ENCODE results near the gene SIRPB1. TPM values are rescaled to one million over a fixed set of nuclear protein-coding genes. Genes with fewer than 3 reads are reported as not detected.
"Not testable (repeated sequence)": the region's sequence is repeated elsewhere in the genome, so short reads cannot be mapped to it uniquely, and the experiment has no call there.

The SIRPB1 gene
- total RNA-seq, 2 experiments from 2014 or later = 1.3 to 2.0 TPM

GRCh38 chr20:1623501-1624205 is 3.8 kb upstream of the SIRPB1 start:
- ChIA-PET POLR2A (interaction anchor here (0.6 kb wide), 1 partner anchor 45 kb away, joined by 3 read pairs; no protein-coding TSS in a partner anchor), CTCF (no interaction called here)
- H3K4me1 Mint-ChIP-seq (ENCODE audit: low read depth) = peaks cover 87% of the 10 kb centered on the region
- no peaks in the 10 kb centered on the region for H3K9me3 Mint-ChIP-seq
- H3K4me3 Mint-ChIP-seq = no peak overlapping the region
- H3K27ac Mint-ChIP-seq = peak overlapping the region; percentile 13
- intact Hi-C loops (cut with micrococcal nuclease) = loop anchor here (2.0 kb wide), 1 partner anchor 35 kb away; no protein-coding TSS in a partner anchor
- peaks cover 8% of the 10 kb centered on the region for H3K36me3 Mint-ChIP-seq
- DNase-seq = no peak
- H3K27me3 Mint-ChIP-seq = no peaks in the 10 kb centered on the region

- H3K9me3 Mint-ChIP-seq = no peaks in the 10 kb centered on the region
- intact Hi-C loops (cut with micrococcal nuclease) = loop anchor here (1.0 kb wide), 1 partner anchor 10 kb away; no protein-coding TSS in a partner anchor
- CTCF ChIA-PET = interaction anchor here (1.4 kb wide), 1 partner anchor 112 kb away, joined by 3 read pairs; no protein-coding TSS in a partner anchor
- no peak for DNase-seq
- peaks cover 78% of the 10 kb centered on the region for H3K4me1 Mint-ChIP-seq (ENCODE audit: low read depth)
- peaks cover 4% of the 10 kb centered on the region for H3K36me3 Mint-ChIP-seq
- H3K27me3 Mint-ChIP-seq = no peaks in the 10 kb centered on the region
- POLR2A ChIA-PET = no interaction called here
- H3K27ac Mint-ChIP-seq = peak overlapping the region; percentile 61
- no peak overlapping the region for H3K4me3 Mint-ChIP-seq
Measured at GRCh38 chr20:1622450-1622849, 2.6 kb upstream of the SIRPB1 start.

GRCh38 chr20:1621316-1621715 is 1.5 kb upstream of the SIRPB1 start:
- H3K9me3 Mint-ChIP-seq = no peaks in the 10 kb centered on the region
- peaks cover 67% of the 10 kb centered on the region for H3K4me1 Mint-ChIP-seq (ENCODE audit: low read depth)
- H3K27ac Mint-ChIP-seq = peak overlapping the region; percentile 7
- no peak for DNase-seq
- peaks cover 3% of the 10 kb centered on the region for H3K36me3 Mint-ChIP-seq
- intact Hi-C loops (cut with micrococcal nuclease) = loop anchor here (2.0 kb wide), 1 partner anchor 113 kb away; no protein-coding TSS in a partner anchor
- ChIA-PET CTCF (interaction anchor here (1.4 kb wide), 1 partner anchor 113 kb away, joined by 3 read pairs; no protein-coding TSS in a partner anchor), POLR2A (no interaction called here)
- H3K27me3 Mint-ChIP-seq = no peaks in the 10 kb centered on the region
- no peak overlapping the region for H3K4me3 Mint-ChIP-seq

- Mint-ChIP-seq H3K27ac (no peak overlapping the region), H3K4me1 (ENCODE audit: low read depth) (peaks cover 45% of the 10 kb centered on the region), H3K4me3 (no peak overlapping the region), H3K36me3 (peaks cover 3% of the 10 kb centered on the region), H3K27me3 (no peaks in the 10 kb centered on the region), H3K9me3 (no peaks in the 10 kb centered on the region)
- intact Hi-C loops (cut with micrococcal nuclease) = no loop called here
- no peak for DNase-seq
- POLR2A ChIA-PET = no interaction called here
- CTCF ChIA-PET = no interaction called here
Measured at GRCh38 chr20:1618954-1619540, 762 bp downstream of the SIRPB1 start.

GRCh38 chr20:1618479-1618878 is 1.3 kb downstream of the SIRPB1 start:
- ChIA-PET POLR2A (no interaction called here), CTCF (no interaction called here)
- H3K36me3 Mint-ChIP-seq = peaks cover 3% of the 10 kb centered on the region
- H3K9me3 Mint-ChIP-seq = no peaks in the 10 kb centered on the region
- H3K4me3 Mint-ChIP-seq = no peak overlapping the region
- H3K27ac Mint-ChIP-seq = no peak overlapping the region
- peaks cover 41% of the 10 kb centered on the region for H3K4me1 Mint-ChIP-seq (ENCODE audit: low read depth)
- H3K27me3 Mint-ChIP-seq = no peaks in the 10 kb centered on the region
- no peak for DNase-seq
- intact Hi-C loops (cut with micrococcal nuclease) = no loop called here

- CTCF ChIA-PET = no interaction called here
- no peak for DNase-seq
- intact Hi-C loops (cut with micrococcal nuclease) = no loop called here
- Mint-ChIP-seq H3K4me3 (no peak overlapping the region), H3K9me3 (no peaks in the 10 kb centered on the region), H3K36me3 (peaks cover 3% of the 10 kb centered on the region), H3K27ac (no peak overlapping the region), H3K27me3 (no peaks in the 10 kb centered on the region), H3K4me1 (ENCODE audit: low read depth) (peaks cover 26% of the 10 kb centered on the region)
- POLR2A ChIA-PET = no interaction called here
Measured at GRCh38 chr20:1616858-1617434, 2.9 kb downstream of the SIRPB1 start.

GRCh38 chr20:1610404-1610803 is 9.4 kb downstream of the SIRPB1 start:
- intact Hi-C loops (cut with micrococcal nuclease); H3K4me1 Mint-ChIP-seq (ENCODE audit: low read depth); H3K4me3 Mint-ChIP-seq; POLR2A ChIA-PET; DNase-seq; H3K27me3 Mint-ChIP-seq; H3K36me3 Mint-ChIP-seq; H3K9me3 Mint-ChIP-seq; H3K27ac Mint-ChIP-seq; CTCF ChIA-PET: not testable (repeated sequence)

- CTCF ChIA-PET, H3K4me3 Mint-ChIP-seq: not testable (repeated sequence)
Measured at GRCh38 chr20:1608678-1609347, 11.0 kb downstream of the SIRPB1 start.

GRCh38 chr20:1600736-1601135 is 19.1 kb downstream of the SIRPB1 start:
- H3K4me1 Mint-ChIP-seq (ENCODE audit: low read depth) = no peaks in the 10 kb centered on the region
- DNase-seq = no peak
- H3K36me3 Mint-ChIP-seq = no peaks in the 10 kb centered on the region
- no peaks in the 10 kb centered on the region for H3K27me3 Mint-ChIP-seq
- no peak overlapping the region for H3K27ac Mint-ChIP-seq
- intact Hi-C loops (cut with micrococcal nuclease) = no loop called here
- POLR2A ChIA-PET = no interaction called here
- no peaks in the 10 kb centered on the region for H3K9me3 Mint-ChIP-seq
- H3K4me3 Mint-ChIP-seq = no peak overlapping the region
- CTCF ChIA-PET = interaction anchor here (1.7 kb wide), 1 partner anchor 134 kb away, joined by 5 read pairs; no protein-coding TSS in a partner anchor

More at GRCh38 chr20:1608678-1609347, 11.0 kb downstream of the SIRPB1 start:
- H3K27ac Mint-ChIP-seq; DNase-seq; POLR2A ChIA-PET; H3K27me3 Mint-ChIP-seq; H3K9me3 Mint-ChIP-seq; intact Hi-C loops (cut with micrococcal nuclease); H3K36me3 Mint-ChIP-seq; H3K4me1 Mint-ChIP-seq (ENCODE audit: low read depth): not testable (repeated sequence)

- Mint-ChIP-seq H3K27ac (no peak overlapping the region), H3K9me3 (no peaks in the 10 kb centered on the region), H3K36me3 (no peaks in the 10 kb centered on the region), H3K4me3 (no peak overlapping the region), H3K27me3 (no peaks in the 10 kb centered on the region), H3K4me1 (ENCODE audit: low read depth) (no peaks in the 10 kb centered on the region)
- ChIA-PET CTCF (interaction anchor here (1.3 kb wide), 1 partner anchor 139 kb away, joined by 3 read pairs; no protein-coding TSS in a partner anchor), POLR2A (no interaction called here)
- DNase-seq = no peak
- intact Hi-C loops (cut with micrococcal nuclease) = no loop called here
Measured at GRCh38 chr20:1595333-1595732, 24.5 kb downstream of the SIRPB1 start.

- Mint-ChIP-seq H3K9me3 (no peaks in the 10 kb centered on the region), H3K27me3 (no peaks in the 10 kb centered on the region), H3K4me1 (ENCODE audit: low read depth) (peaks cover 26% of the 10 kb centered on the region), H3K36me3 (no peaks in the 10 kb centered on the region), H3K27ac (peak overlapping the region; percentile 88), H3K4me3 (no peak overlapping the region)
- CTCF ChIA-PET = interaction anchor here (0.7 to 2.8 kb wide), 3 partner anchors 58 to 188 kb away, joined by 3 to 15 read pairs (median 3); no protein-coding TSS in a partner anchor
- intact Hi-C loops (cut with micrococcal nuclease) = loop anchor here (2.0 to 5.0 kb wide), 4 partner anchors 36 to 189 kb away; partner anchors contain the start of gene SIRPG
- POLR2A ChIA-PET = no interaction called here
- DNase-seq = peak; percentile 44
Measured at GRCh38 chr20:1588533-1589460, 31.0 kb downstream of the SIRPB1 start.
